ENCODE data around the gene THPO.

THPO gene

DNA sequence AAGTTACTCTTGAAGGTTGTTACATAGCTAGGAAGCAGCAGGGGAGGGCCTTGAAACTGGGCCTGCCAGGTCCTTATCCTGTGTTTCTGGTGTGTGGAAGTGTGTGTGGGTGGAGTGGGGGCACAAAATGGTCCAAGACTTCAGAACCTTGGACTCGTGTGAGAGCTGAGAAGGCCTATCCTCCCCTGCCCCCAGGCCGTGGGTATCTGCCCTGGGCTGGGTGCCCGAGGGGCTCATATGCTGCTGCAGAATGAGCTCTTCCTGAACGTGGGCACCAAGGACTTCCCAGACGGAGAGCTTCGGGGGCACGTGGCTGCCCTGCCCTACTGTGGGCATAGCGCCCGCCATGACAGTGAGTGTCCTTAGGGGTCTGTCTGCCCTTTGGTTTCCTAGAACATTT lies 6.3 kb upstream of the THPO start:
- TF ChIP-seq, protein P1, sequence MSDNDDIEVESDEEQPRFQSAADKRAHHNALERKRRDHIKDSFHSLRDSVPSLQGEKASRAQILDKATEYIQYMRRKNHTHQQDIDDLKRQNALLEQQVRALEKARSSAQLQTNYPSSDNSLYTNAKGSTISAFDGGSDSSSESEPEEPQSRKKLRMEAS (IDR thresholded peaks at IDR 0.05), result no peak
- TF ChIP-seq YY1 (IDR thresholded peaks at IDR 0.05; ENCODE audit: low read depth) (no peak), RAD21 (IDR thresholded peaks at IDR 0.05; ENCODE audit: low read depth) (no peak), EP300 (IDR thresholded peaks at IDR 0.05; ENCODE audit: borderline replicate concordance) (no peak), TEAD4 (IDR thresholded peaks at IDR 0.05) (no peak), EGR1 (IDR thresholded peaks at IDR 0.05) (no peak)
- TF ChIP-seq, protein P2, sequence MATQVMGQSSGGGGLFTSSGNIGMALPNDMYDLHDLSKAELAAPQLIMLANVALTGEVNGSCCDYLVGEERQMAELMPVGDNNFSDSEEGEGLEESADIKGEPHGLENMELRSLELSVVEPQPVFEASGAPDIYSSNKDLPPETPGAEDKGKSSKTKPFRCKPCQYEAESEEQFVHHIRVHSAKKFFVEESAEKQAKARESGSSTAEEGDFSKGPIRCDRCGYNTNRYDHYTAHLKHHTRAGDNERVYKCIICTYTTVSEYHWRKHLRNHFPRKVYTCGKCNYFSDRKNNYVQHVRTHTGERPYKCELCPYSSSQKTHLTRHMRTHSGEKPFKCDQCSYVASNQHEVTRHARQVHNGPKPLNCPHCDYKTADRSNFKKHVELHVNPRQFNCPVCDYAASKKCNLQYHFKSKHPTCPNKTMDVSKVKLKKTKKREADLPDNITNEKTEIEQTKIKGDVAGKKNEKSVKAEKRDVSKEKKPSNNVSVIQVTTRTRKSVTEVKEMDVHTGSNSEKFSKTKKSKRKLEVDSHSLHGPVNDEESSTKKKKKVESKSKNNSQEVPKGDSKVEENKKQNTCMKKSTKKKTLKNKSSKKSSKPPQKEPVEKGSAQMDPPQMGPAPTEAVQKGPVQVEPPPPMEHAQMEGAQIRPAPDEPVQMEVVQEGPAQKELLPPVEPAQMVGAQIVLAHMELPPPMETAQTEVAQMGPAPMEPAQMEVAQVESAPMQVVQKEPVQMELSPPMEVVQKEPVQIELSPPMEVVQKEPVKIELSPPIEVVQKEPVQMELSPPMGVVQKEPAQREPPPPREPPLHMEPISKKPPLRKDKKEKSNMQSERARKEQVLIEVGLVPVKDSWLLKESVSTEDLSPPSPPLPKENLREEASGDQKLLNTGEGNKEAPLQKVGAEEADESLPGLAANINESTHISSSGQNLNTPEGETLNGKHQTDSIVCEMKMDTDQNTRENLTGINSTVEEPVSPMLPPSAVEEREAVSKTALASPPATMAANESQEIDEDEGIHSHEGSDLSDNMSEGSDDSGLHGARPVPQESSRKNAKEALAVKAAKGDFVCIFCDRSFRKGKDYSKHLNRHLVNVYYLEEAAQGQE (IDR thresholded peaks at IDR 0.05; ENCODE audit: low read depth), result no peak

DNA sequence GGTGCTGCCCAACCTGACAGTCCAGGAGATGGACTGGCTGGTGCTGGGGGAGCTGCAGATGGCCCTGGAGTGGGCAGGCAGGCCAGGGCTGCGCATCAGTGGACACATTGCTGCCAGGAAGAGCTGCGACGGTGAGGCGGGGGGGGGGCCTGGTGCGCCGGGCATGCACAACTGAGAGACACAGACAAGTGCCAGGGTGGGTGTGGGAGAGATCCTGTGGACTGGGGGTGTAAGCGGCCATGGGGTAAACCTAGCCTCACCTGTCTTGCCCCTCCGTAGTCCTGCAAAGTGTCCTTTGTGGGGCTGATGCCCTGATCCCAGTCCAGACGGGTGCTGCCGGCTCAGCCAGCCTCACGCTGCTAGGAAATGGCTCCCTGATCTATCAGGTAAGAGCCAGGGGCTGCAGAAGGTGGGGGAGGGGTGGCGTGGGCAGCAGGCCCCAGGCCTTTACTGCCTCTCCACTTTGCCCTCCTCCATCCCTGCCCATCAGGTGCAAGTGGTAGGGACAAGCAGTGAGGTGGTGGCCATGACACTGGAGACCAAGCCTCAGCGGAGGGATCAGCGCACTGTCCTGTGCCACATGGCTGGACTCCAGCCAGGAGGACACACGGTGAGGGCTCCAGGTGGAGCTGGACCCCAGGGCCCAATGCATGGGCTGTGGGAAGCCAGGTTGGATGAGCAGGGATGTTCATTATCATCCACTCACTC lies 5.2 kb upstream of the THPO start:
- TF ChIP-seq, protein P2 (IDR thresholded peaks at IDR 0.05; ENCODE audit: low read depth), result no peak
- TF ChIP-seq RAD21 (IDR thresholded peaks at IDR 0.05; ENCODE audit: low read depth) (no peak), ZBTB7A (IDR thresholded peaks at IDR 0.05; ENCODE audit: low read depth) (no peak), EP300 (IDR thresholded peaks at IDR 0.05; ENCODE audit: borderline replicate concordance) (no peak), TAF1 (IDR thresholded peaks at IDR 0.05; ENCODE audit: low read depth) (no peak), YY1 (IDR thresholded peaks at IDR 0.05; ENCODE audit: low read depth) (no peak), TCF12 (IDR thresholded peaks at IDR 0.05; ENCODE audit: low read depth) (no peak), FOXM1 (IDR thresholded peaks at IDR 0.05; ENCODE audit: borderline replicate concordance, low read depth) (no peak), TEAD4 (IDR thresholded peaks at IDR 0.05) (no peak)
- TF ChIP-seq, protein P3, sequence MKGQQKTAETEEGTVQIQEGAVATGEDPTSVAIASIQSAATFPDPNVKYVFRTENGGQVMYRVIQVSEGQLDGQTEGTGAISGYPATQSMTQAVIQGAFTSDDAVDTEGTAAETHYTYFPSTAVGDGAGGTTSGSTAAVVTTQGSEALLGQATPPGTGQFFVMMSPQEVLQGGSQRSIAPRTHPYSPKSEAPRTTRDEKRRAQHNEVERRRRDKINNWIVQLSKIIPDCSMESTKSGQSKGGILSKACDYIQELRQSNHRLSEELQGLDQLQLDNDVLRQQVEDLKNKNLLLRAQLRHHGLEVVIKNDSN (IDR thresholded peaks at IDR 0.05), result no peak
- TF ChIP-seq, protein P1 (IDR thresholded peaks at IDR 0.05), result no peak

DNA sequence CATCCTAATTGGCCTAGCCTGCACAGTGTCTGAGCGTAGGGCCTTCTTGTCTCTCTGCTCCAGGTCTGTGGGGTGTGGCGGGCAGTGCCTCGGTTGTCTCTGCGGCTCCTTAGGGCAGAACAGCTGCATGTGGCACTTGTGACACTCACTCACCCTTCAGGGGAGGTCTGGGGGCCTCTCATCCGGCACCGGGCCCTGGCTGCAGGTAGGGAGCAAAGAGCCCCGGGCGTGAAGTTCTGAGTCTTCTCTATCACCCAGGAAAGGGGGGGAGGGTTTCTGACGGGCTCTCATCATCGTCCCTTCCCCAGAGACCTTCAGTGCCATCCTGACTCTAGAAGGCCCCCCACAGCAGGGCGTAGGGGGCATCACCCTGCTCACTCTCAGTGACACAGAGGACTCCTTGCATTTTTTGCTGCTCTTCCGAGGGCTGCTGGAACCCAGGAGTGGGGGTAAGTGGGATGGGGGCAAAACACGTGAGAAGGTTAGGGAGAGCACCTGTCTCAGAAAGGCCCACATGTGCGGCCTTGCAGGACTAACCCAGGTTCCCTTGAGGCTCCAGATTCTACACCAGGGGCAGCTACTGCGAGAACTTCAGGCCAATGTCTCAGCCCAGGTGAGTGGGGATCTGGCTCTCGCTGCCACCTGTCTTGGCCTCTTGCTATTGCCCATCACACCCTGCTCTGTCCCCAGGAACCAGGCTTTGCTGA lies 4.5 kb upstream of the THPO start:
- TF ChIP-seq CREB1 (IDR thresholded peaks at IDR 0.05; ENCODE audit: low read depth), result no peak
- TF ChIP-seq EP300 (IDR thresholded peaks at IDR 0.05; ENCODE audit: borderline replicate concordance), result no peak
- TF ChIP-seq TCF12 (IDR thresholded peaks at IDR 0.05; ENCODE audit: low read depth), result no peak
- TF ChIP-seq, protein P3 (IDR thresholded peaks at IDR 0.05), result no peak
- TF ChIP-seq ZBTB7A (IDR thresholded peaks at IDR 0.05; ENCODE audit: low read depth), result no peak
- TF ChIP-seq EGR1 (IDR thresholded peaks at IDR 0.05), result no peak
- TF ChIP-seq FOXM1 (IDR thresholded peaks at IDR 0.05; ENCODE audit: borderline replicate concordance, low read depth), result no peak
- no peak for TF ChIP-seq TEAD4 (IDR thresholded peaks at IDR 0.05)
- no peak for TF ChIP-seq YY1 (IDR thresholded peaks at IDR 0.05; ENCODE audit: low read depth)
- TF ChIP-seq, protein P1 (IDR thresholded peaks at IDR 0.05), result no peak
- no peak for TF ChIP-seq RAD21 (IDR thresholded peaks at IDR 0.05; ENCODE audit: low read depth)
- TF ChIP-seq, protein P2 (IDR thresholded peaks at IDR 0.05; ENCODE audit: low read depth), result no peak
